HEK293T (cell line): ENCODE measurements around the gene MYG1.

Experiments used
- CTBP1 ChIP-seq: fragments of 450-650 bp; IDR thresholded peaks from 2 replicates; pipeline ENCODE4 v1.6.1; 2016; ENCODE audit warnings: borderline replicate concordance
- ELF4 ChIP-seq: fragments of 450-650 bp; IDR thresholded peaks from 2 replicates; pipeline ENCODE4 v1.6.1; 2017; ENCODE audit warnings: antibody characterized with exemption
- FOXK2 ChIP-seq: fragments of 450-650 bp; IDR thresholded peaks from 2 replicates; pipeline ENCODE4 v1.6.1; 2016; ENCODE audit warnings: mild to moderate bottlenecking
- FOXM1 ChIP-seq: fragments of 450-650 bp; IDR thresholded peaks from 2 replicates; pipeline ENCODE4 v1.6.1; 2017; ENCODE audit warnings: mild to moderate bottlenecking, borderline replicate concordance
- SUZ12 ChIP-seq: fragments of 450-650 bp; IDR thresholded peaks from 2 replicates; pipeline ENCODE4 v1.6.1; 2016; ENCODE audit warnings: mild to moderate bottlenecking
- TARDBP ChIP-seq: fragments of 450-650 bp; IDR thresholded peaks from 2 replicates; pipeline ENCODE4 v1.6.1; 2016
- ZNF384 ChIP-seq: fragments of 450-650 bp; IDR thresholded peaks from 2 replicates; pipeline ENCODE4 v1.6.1; 2016

GRCh38 chr12:53338916-53339315 lies 39.4 kb downstream of the MYG1 start:
- TF ChIP-seq FOXK2: no peak
- no peak for TF ChIP-seq FOXM1
- TF ChIP-seq ZNF384: no peak
- TF ChIP-seq SUZ12: no peak
- no peak for TF ChIP-seq ELF4
- no peak for TF ChIP-seq TARDBP
- TF ChIP-seq CTBP1: no peak
